Fibroblast of peridontal ligament (primary cell): Measurements from ENCODE around the gene CATSPERZ.
"Not testable (repeated sequence)": the region's sequence is repeated elsewhere in the genome, so short reads cannot be mapped to it uniquely, and the experiment has no call there.

Experiments used
- DNase-seq: peaks from one replicate; pipeline ENCODE4 v3.0.0-alpha.2; 2010; ENCODE audit errors: extremely low read depth

The CATSPERZ gene

DNA sequence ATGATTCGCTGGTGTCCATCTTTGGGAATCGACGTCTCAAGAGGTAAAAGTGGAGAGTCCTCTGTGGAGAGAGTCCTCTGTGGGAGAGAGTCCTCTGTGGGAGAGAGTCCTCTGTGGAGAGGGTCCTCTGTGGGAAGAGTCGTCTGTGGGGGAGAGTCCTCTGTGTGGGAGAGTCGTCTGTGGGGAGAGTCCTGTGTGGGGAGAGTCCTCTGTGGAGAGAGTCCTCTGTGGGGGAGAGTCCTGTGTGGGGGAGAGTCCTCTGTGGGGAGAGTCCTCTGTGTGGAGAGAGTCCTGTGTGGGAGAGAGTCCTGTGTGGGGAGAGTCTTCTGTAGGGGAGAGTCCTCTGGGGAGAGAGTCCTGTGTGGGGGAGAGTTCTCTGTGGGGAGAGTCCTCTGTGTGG, 20.9 kb downstream of the CATSPERZ start:
- DNase-seq: no peak

DNA sequence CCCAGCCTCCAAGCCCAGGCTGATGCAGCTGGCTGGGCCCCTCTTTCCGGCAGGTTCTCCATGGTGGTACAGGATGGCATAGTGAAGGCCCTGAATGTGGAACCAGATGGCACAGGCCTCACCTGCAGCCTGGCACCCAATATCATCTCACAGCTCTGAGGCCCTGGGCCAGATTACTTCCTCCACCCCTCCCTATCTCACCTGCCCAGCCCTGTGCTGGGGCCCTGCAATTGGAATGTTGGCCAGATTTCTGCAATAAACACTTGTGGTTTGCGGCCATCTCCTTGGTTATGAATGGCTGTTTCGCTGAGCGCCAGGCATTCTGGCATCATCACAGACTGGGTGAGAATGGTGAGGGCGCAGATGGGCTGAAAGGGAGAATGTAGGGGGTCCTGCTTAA, 21.4 kb downstream of the CATSPERZ start:
- DNase-seq: no peak

DNA sequence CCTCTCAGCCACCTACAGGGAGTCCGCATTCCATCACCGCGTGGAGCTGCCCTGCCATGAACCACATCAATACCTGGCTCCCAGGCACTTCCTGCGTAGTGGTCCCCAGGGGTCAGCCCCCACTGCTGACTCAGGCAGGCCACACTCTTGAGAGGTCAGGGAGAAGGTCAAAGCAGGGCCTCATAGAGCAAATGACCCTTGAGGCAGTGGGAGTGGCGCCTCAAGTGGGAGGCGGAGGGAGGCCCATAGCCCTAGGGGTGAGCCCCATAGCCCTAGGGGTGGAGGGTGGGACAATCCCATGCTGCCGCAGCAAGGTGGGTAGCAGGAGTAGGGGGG, 22.7 kb downstream of the CATSPERZ start:
- no peak for DNase-seq

- no peak for DNase-seq
Observed at GRCh38 chr11:64323373-64323772, 23.2 kb downstream of the CATSPERZ start.

DNA sequence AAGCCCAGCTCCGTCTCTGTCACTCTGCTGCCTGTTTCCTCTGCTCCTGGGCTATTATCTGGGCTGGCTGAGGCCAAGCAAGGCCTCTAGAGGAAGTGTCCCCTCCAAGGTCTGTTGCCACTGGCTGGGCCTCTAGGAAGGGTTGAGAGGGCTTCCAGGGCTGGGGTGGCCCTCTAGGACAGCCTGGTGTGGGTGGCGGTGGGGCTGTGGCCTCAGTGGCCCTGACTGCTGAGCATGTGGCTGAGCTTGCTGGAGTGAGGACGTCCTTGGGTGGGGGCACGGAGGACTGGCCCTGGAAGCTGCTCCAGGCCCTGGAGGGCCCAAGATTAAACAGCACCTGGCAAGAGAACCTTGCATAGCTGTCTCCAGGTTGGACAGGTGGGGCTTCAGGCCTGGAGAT, 23.8 kb downstream of the CATSPERZ start:
- not testable (repeated sequence) for DNase-seq

GRCh38 chr11:64324692-64325469, 24.7 kb downstream of the CATSPERZ start:
- no peak for DNase-seq

DNA sequence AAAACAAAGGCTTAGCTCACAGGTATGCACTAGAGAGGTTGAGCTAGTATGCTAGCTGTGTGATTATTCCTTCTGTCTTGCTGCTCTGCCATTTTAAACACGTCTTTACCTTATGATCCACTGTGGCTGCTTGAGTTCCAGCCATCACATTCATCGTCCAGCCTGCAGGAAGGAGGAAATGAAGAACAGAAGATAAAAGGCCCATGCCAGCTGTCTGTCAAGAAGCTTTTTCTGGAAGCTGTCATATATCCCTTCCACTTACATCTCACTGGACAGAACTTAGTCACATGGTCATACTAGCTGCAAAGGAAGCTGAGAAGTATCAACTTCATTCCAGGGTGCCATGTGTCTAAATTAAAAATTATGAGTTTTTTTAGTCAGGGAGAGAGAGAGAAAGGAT, 27.2 kb downstream of the CATSPERZ start:
- no peak for DNase-seq

DNA sequence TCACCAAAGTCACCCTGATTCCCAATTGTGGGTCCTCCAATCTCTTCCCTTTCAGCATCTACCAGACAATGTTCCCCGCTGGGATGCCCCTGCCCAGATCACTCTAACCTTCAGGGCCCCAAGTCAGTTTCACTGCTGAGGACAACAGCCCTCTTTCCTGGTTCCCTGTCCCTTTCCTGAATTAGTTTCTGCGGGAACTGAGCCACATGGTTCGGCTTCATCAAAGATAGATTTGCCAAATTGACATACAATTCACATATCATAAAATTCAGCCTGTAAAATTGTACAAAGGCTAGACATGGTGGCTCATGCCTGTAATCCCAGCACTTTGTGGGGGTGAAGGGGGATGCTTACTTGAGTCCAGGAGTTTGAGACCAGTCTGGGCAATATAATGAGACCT, 27.8 kb downstream of the CATSPERZ start:
- DNase-seq: no peak

DNA sequence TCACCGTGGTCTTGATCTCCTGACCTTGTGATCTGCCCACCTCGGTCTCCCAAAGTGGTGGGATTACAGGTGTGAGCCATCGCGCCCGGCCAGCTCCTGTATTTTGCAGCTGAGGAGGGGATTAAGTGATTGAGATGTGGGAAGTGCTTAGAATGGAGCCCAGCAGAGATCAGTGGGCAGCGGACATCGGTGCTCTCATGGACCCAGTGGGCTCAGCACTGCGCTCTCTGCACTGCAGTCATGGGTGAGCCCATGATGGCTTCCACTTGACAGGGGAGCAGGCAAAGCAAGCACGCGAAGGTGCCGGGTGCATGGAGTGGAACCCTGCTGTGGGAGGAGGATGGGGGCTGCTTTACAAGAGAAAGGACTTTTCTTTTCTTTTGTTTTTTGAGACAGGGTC, 30.7 kb downstream of the CATSPERZ start:
- DNase-seq: no peak

DNA sequence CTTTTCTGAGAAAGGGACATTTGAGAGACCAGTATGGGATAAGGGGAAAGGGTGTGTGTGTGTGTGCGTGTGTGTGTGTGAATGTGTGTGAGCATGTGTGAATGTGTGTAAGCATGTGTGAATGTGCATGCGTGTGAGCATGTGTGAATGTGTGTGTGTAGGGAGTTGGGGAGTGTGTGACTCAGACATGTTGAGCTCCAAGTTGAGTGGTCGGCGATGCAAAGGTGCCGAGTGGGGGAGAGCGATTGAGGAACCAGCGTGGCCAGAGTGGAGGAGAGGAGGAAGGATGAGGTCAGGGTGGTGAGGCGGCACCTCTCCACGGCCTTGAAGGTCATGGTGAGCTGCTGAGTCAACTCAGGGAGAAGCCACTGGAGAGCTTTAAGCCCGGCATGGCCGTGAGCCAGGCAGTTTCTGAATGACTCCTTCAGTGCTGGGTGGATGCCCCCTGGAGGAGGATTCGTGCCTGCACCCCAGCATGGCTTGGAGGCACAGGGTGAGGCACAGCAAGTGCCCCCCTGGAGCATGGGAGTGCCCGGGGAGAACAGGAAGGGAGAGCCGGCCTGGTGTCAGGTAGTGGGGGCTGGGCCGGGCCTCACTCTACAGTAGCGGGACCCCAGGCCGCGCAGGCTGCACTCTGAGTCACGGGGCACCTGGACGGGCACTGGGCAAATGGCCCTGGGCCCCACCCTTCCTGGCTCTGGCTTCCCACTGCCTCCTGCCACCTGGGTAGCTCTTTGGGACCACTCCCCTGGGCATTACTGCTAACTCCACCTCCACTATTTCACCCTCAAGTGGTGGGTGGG, 31.6 kb downstream of the CATSPERZ start:
- DNase-seq: peak; percentile 90

DNA sequence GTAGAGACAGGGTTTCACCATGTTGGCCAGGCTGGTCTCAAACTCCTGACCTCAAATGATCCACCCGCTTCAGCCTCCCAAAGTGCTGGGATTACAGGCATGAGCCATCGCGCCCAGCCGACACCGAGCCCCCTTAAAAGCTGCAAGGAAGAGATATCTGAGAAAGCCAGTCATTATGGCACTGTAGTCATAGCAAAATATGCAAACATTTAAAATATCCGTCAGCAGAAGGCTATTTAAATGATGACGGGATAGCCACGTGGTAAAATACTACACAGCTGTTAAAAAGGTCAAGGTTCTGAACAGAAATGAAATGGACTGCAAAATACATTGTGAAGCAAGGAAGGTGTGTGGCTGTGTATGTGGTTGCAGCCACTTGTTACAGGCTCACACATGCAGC, 33.4 kb downstream of the CATSPERZ start:
- no peak for DNase-seq

DNA sequence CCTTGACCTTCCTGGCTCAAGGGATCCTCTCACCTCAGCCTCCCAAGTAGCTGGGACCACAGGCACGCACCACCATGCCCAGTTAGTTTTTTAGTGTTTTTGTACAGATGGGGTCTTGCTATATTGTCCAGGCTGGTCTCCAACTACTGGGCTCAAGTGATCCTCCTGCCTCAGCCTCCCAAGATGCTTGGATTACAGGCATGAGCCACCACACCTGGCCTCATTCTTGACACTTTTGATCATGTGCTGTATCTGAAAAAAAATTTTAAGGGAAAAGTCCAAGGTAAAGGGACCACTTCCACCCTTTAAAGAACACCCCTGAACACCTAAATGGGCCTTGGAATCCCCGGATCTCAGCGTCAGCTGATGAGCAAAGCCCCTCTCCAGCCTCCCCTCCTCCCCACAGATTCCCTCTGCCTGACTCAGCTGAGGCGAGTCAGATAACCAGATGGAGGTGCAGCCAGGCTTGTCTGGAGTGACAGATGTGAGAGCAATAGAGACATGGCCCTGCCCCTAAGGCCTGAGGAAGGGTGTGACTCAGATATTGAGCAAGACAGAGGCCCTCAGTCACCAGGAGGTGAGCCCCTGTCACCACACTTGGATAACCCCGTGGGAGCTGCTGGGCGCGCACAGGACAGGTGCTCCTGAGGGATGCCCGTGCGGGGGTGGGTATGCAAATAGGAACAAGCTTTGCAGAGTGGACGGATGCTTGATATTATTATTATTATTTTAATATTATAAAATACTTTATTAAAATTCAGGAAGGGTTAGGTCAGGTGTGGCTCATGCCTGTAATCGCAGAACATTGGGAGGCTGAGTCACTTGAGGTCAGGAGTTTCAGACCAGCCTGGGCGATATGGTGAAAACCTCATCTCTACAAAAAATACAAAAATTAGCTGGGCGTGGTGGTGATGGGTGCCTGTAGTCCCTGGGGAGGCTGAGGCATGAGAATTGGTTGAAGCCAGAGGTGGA, 34.9 kb downstream of the CATSPERZ start:
- DNase-seq: peak; percentile 71

DNA sequence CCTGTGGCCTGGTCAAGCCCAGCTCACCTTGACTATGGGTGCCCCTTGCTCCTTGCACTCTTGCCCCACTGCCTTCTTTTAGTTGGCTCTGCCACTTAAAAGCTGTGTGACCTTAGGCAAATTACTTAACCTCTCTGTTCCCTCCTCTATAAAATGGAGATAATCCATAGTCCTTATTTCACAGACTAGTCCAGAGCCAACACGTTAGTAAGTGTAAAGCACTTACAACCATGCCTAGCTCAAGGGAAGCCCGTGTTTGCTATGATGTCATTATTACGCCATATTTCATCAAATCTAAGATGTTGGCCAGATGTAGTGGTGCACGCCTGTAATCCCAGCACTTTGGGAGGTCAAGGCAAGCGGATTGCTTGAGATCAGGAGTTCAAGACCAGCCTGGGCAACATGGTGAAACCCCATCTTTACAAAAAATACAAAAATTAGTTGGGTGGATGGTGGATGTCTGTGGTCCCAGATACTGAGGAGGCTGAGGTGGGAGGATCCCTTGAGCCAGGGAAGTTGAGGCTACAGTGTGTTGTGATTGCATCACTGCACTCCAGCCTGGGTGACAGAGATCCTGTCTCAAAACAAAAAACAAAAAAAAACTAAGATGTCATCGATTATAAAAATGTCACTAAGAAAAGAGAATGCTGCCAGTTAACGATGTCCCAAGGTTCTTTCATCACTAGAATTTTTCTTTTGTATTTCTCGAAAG, 37.5 kb downstream of the CATSPERZ start:
- no peak for DNase-seq

DNA sequence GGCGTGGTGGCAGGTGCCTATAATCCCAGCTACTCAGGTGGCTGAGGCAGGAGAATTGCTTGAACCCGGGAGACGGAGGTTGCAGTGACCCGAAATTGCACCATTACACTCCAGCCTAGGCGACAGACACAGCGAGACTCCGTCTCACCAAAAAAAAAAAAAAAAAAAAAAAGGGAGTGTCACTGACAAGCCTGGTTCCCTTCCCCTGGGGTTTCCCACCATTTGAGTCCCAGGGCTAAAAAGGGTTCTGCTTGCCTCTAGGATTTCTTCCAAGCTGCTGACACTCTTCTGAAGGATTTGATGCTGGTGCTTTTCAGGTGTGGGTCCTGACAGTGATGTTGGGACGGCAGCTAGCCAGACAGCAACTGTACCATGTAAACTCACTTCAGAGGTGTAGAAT, 38.6 kb downstream of the CATSPERZ start:
- no peak for DNase-seq

- DNase-seq: no peak
Observed at GRCh38 chr11:64339286-64339685, 39.1 kb downstream of the CATSPERZ start.

- DNase-seq: no peak
Observed at GRCh38 chr11:64339754-64340408, 39.7 kb downstream of the CATSPERZ start, which contains the start of gene CCDC88B. Gene CCDC88B, plus strand, starts transcription at chr11:64340204. Its CDS starts 63 bp downstream, at chr11:64340267.

GRCh38 chr11:64340671-64341335, 40.6 kb downstream of the CATSPERZ start:
- DNase-seq: no peak

DNA sequence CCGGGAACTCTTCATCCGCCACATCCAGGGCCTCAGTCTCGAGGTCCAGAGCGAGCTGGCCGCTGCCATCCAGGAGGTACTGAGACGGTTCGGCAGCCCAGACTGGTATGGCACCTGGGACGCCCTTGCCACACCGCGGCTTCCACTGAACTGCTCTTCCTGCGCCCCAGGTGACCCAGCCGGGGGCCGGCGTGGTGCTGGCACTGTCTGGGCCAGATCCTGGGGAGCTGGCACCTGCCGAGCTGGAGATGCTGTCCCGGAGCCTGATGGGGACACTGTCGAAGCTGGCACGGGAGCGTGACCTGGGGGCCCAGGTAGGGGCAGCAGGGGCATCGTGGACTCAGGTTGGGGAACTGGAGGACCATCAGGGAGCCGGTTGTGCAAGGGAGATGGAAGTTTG, 41.3 kb downstream of the CATSPERZ start:
- DNase-seq: no peak

GRCh38 chr11:64341851-64342791, 42.0 kb downstream of the CATSPERZ start:
- peak; percentile 70 for DNase-seq
